NK-92 (cell line): ENCODE data around the gene MARCHF9.
A peak's percentile ranks its signal among the peaks of the same experiment; 100 is the strongest.
"Not testable (repeated sequence)": the region's sequence is repeated elsewhere in the genome, so short reads cannot be mapped to it uniquely, and the experiment has no call there.

Source experiments
- DNase-seq: peaks from one replicate; lab custom pipeline; 2025; ENCODE audit not compliant: unreplicated experiment; lab: John Stamatoyannopoulos, UW

Gene MARCHF9

GRCh38 chr12:57754411-57755193, at the start of gene MARCHF9:
TSS of gene MARCHF9 (plus strand) at chr12:57755103. CDS start at chr12:57755529, 426 bp downstream.
- peak; percentile 27 for DNase-seq

- DNase-seq, result no peak
Measured at GRCh38 chr12:57707250-57707649, 47.7 kb upstream of the MARCHF9 start.

GRCh38 chr12:57708296-57708695, 46.6 kb upstream of the MARCHF9 start:
- DNase-seq, result no peak

- DNase-seq, result no peak
Measured at GRCh38 chr12:57712701-57713100, 42.2 kb upstream of the MARCHF9 start.

GRCh38 chr12:57713209-57713608, 41.7 kb upstream of the MARCHF9 start:
- no peak for DNase-seq

- DNase-seq, result not testable (repeated sequence)
Measured at GRCh38 chr12:57715036-57715748, 39.7 kb upstream of the MARCHF9 start.

- DNase-seq, result no peak
Measured at GRCh38 chr12:57715786-57716185, 39.1 kb upstream of the MARCHF9 start.

GRCh38 chr12:57716305-57716704, 38.6 kb upstream of the MARCHF9 start:
- no peak for DNase-seq

- no peak for DNase-seq
Measured at GRCh38 chr12:57717131-57717530, 37.8 kb upstream of the MARCHF9 start.

- no peak for DNase-seq
Measured at GRCh38 chr12:57717846-57718640, 36.9 kb upstream of the MARCHF9 start.

- DNase-seq, result no peak
Measured at GRCh38 chr12:57718641-57719528, 36.0 kb upstream of the MARCHF9 start.

GRCh38 chr12:57719777-57720605, 34.9 kb upstream of the MARCHF9 start:
- DNase-seq, result no peak

GRCh38 chr12:57720606-57721595, 34.0 kb upstream of the MARCHF9 start:
- no peak for DNase-seq

GRCh38 chr12:57721846-57722608, 32.9 kb upstream of the MARCHF9 start:
- DNase-seq, result not testable (repeated sequence)

- no peak for DNase-seq
Measured at GRCh38 chr12:57722716-57723629, 31.9 kb upstream of the MARCHF9 start.

GRCh38 chr12:57723630-57723962, 31.3 kb upstream of the MARCHF9 start:
- DNase-seq, result no peak
